Hepatocyte (in vitro differentiated cells): ENCODE data around the gene ULBP2.

Experiments
- EZH2 ChIP-seq: fragments of 200-600 bp; sonication (generic); IDR thresholded peaks from 2 replicates; pipeline ENCODE4 v1.6.1; 2016; ENCODE audit warnings: antibody characterized with exemption, mild to moderate bottlenecking, borderline replicate concordance
- TF ChIP-seq, protein P1 (sequence below): fragments of 200-600 bp; sonication (generic); IDR thresholded peaks from 2 replicates; pipeline ENCODE4 v1.5.1; 2016; ENCODE audit warnings: antibody characterized with exemption, mild to moderate bottlenecking; ENCODE audit not compliant: poor library complexity

DNA sequence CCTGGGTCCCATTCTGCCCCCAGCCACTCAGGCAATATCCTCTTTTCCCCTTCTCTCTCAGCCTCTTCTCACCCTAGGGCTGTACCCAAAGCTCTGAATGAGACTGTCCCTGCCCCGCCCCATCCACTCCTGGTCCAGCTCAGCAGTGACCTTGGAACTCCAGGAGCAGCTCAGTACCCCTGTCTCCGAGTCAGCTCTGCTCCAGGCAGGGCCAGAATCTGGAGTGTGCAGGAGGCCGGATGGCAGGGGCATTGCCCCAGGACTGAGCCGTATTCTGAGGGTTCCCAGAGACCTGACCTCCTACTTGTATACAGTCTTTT, 16.9 kb upstream of the ULBP2 start:
- TF ChIP-seq, protein P1, sequence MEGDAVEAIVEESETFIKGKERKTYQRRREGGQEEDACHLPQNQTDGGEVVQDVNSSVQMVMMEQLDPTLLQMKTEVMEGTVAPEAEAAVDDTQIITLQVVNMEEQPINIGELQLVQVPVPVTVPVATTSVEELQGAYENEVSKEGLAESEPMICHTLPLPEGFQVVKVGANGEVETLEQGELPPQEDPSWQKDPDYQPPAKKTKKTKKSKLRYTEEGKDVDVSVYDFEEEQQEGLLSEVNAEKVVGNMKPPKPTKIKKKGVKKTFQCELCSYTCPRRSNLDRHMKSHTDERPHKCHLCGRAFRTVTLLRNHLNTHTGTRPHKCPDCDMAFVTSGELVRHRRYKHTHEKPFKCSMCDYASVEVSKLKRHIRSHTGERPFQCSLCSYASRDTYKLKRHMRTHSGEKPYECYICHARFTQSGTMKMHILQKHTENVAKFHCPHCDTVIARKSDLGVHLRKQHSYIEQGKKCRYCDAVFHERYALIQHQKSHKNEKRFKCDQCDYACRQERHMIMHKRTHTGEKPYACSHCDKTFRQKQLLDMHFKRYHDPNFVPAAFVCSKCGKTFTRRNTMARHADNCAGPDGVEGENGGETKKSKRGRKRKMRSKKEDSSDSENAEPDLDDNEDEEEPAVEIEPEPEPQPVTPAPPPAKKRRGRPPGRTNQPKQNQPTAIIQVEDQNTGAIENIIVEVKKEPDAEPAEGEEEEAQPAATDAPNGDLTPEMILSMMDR: no peak
- TF ChIP-seq EZH2: no peak
